ENCODE data around the gene NSG1. TPM values are rescaled to one million over a fixed set of nuclear protein-coding genes. Genes with fewer than 3 reads are reported as not detected.

NSG1 gene
- total RNA-seq, 1 donor from 2014 or later = 71.9 TPM

- no peaks in the 10 kb centered on the region for H3K9me3 Mint-ChIP-seq
- peak overlapping the region; percentile 24 for H3K27ac Mint-ChIP-seq
- TF ChIP-seq CTCF (conservative IDR thresholded peaks at IDR 0.05) = no peak
- H3K27me3 Mint-ChIP-seq = no peaks in the 10 kb centered on the region
- peaks cover 21% of the 10 kb centered on the region for H3K4me1 Mint-ChIP-seq (ENCODE audit: unreplicated experiment)
- peaks cover 3% of the 10 kb centered on the region for H3K36me3 Mint-ChIP-seq
- peak; percentile 42 for DNase-seq (ENCODE audit: extremely low spot score, unreplicated experiment)
- no peak overlapping the region for H3K4me3 Mint-ChIP-seq
Measured at GRCh38 chr4:4426511-4427120, 39.7 kb downstream of the NSG1 start.

- TF ChIP-seq CTCF (conservative IDR thresholded peaks at IDR 0.05) = peak; percentile 44
- peaks cover 3% of the 10 kb centered on the region for H3K36me3 Mint-ChIP-seq
- no peak overlapping the region for H3K4me3 Mint-ChIP-seq
- peak overlapping the region; percentile 24 for H3K27ac Mint-ChIP-seq
- H3K4me1 Mint-ChIP-seq (ENCODE audit: unreplicated experiment) = peaks cover 21% of the 10 kb centered on the region
- no peaks in the 10 kb centered on the region for H3K27me3 Mint-ChIP-seq
- H3K9me3 Mint-ChIP-seq = no peaks in the 10 kb centered on the region
- peak; percentile 66 for DNase-seq (ENCODE audit: extremely low spot score, unreplicated experiment)
Measured at GRCh38 chr4:4427121-4427870, 40.4 kb downstream of the NSG1 start.

GRCh38 chr4:4427886-4428285 is 41.0 kb downstream of the NSG1 start:
- no peak for TF ChIP-seq CTCF (conservative IDR thresholded peaks at IDR 0.05)
- no peak overlapping the region for H3K27ac Mint-ChIP-seq
- no peak overlapping the region for H3K4me3 Mint-ChIP-seq
- peaks cover 21% of the 10 kb centered on the region for H3K4me1 Mint-ChIP-seq (ENCODE audit: unreplicated experiment)
- no peaks in the 10 kb centered on the region for H3K27me3 Mint-ChIP-seq
- DNase-seq (ENCODE audit: extremely low spot score, unreplicated experiment) = peak; percentile 60
- no peaks in the 10 kb centered on the region for H3K9me3 Mint-ChIP-seq
- H3K36me3 Mint-ChIP-seq = peaks cover 4% of the 10 kb centered on the region

GRCh38 chr4:4428966-4429875 is 42.3 kb downstream of the NSG1 start:
- H3K4me3 Mint-ChIP-seq = no peak overlapping the region
- H3K27ac Mint-ChIP-seq = no peak overlapping the region
- no peak for TF ChIP-seq CTCF (conservative IDR thresholded peaks at IDR 0.05)
- H3K4me1 Mint-ChIP-seq (ENCODE audit: unreplicated experiment) = peaks cover 21% of the 10 kb centered on the region
- no peaks in the 10 kb centered on the region for H3K27me3 Mint-ChIP-seq
- peak; percentile 50 for DNase-seq (ENCODE audit: extremely low spot score, unreplicated experiment)
- no peaks in the 10 kb centered on the region for H3K9me3 Mint-ChIP-seq
- peaks cover 9% of the 10 kb centered on the region for H3K36me3 Mint-ChIP-seq

- H3K4me1 Mint-ChIP-seq (ENCODE audit: unreplicated experiment) = peaks cover 18% of the 10 kb centered on the region
- DNase-seq (ENCODE audit: extremely low spot score, unreplicated experiment) = no peak
- no peaks in the 10 kb centered on the region for H3K27me3 Mint-ChIP-seq
- no peak overlapping the region for H3K4me3 Mint-ChIP-seq
- TF ChIP-seq CTCF (conservative IDR thresholded peaks at IDR 0.05) = peak; percentile 79
- no peaks in the 10 kb centered on the region for H3K9me3 Mint-ChIP-seq
- peaks cover 9% of the 10 kb centered on the region for H3K36me3 Mint-ChIP-seq
- H3K27ac Mint-ChIP-seq = peak overlapping the region; percentile 37
Measured at GRCh38 chr4:4430492-4431195, 43.7 kb downstream of the NSG1 start.
